Progenitor cell of endocrine pancreas (in vitro differentiated cells): Measurements from ENCODE around the gene KNOP1. TPM values are rescaled to one million over a fixed set of nuclear protein-coding genes. Genes with fewer than 3 reads are reported as not detected.
A peak's percentile ranks its signal among the peaks of the same experiment; 100 is the strongest.
"Not testable (repeated sequence)": the region's sequence is repeated elsewhere in the genome, so short reads cannot be mapped to it uniquely, and the experiment has no call there.

Experiments
- DNase-seq: peaks from one replicate; pipeline ENCODE4 v3.0.0; 2021; ENCODE audit warnings: low spot score; ENCODE audit not compliant: unreplicated experiment
- H3K27ac Mint-ChIP-seq: 2 replicates; pipeline ENCODE4 v1.8.0; 2021; ENCODE audit warnings: mild to moderate bottlenecking, moderate library complexity, mixed read lengths
- H3K27me3 Mint-ChIP-seq: 2 replicates; pipeline ENCODE4 v1.8.0; 2021; ENCODE audit warnings: mixed read lengths
- H3K36me3 Mint-ChIP-seq: 2 replicates; pipeline ENCODE4 v1.8.0; 2022; ENCODE audit warnings: mixed read lengths; ENCODE audit not compliant: insufficient read depth
- H3K4me1 Mint-ChIP-seq: 2 replicates; pipeline ENCODE4 v1.8.0; 2021; ENCODE audit warnings: low read depth, mixed read lengths
- H3K4me3 Mint-ChIP-seq: 2 replicates; pipeline ENCODE4 v1.8.0; 2021; ENCODE audit warnings: low read depth, mild to moderate bottlenecking, moderate library complexity, mixed read lengths
- H3K9me3 Mint-ChIP-seq: 2 replicates; pipeline ENCODE4 v1.8.0; 2021; ENCODE audit warnings: low read depth, mixed read lengths
- CTCF ChIP-seq: fragments of 200-600 bp; sonication (generic); IDR thresholded peaks from one replicate; pipeline ENCODE4 v1.5.0; 2021; ENCODE audit warnings: antibody characterized with exemption, mild to moderate bottlenecking; ENCODE audit not compliant: unreplicated experiment
- total RNA-seq: library from RNA; stranded (reverse); gene quantifications from 2 replicates; pipeline ENCODE4 v1.2.1, GENCODE V29; 2021

Gene KNOP1
- total RNA-seq, 1 donor from 2014 or later, result 58.1 TPM

GRCh38 chr16:19687279-19687678 lies 30.7 kb downstream of the KNOP1 start:
- DNase-seq, result no peak

DNA sequence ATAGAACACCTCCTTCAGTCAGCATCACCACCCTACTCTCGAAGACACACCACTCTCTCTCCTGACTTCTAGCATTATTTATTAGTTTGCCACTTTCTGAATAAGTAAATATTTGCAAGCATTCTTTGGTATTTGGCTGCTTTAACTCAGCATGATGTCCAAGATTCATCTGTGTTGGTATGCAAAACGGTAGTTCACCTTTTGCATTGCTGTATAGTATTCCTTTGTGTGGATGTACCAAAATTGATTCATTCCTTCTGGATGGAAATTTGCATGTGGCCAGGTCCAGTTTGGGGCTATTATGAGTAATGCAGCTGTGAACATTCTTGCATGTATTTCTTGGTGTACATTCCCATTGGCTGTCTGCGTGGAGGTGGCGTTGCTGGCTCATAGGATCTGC lies 32.9 kb downstream of the KNOP1 start:
- DNase-seq, result no peak
- no peak for TF ChIP-seq CTCF
- Mint-ChIP-seq H3K4me3 (no peak overlapping the region), H3K9me3 (peaks cover 5% of the 10 kb centered on the region), H3K36me3 (peaks cover 34% of the 10 kb centered on the region), H3K4me1 (no peaks in the 10 kb centered on the region), H3K27me3 (no peaks in the 10 kb centered on the region), H3K27ac (no peak overlapping the region)

More at GRCh38 chr16:19687279-19687678, 30.7 kb downstream of the KNOP1 start:
- peak overlapping the region; percentile 45 for H3K27ac Mint-ChIP-seq
- H3K27me3 Mint-ChIP-seq, result no peaks in the 10 kb centered on the region
- TF ChIP-seq CTCF, result no peak
- no peak overlapping the region for H3K4me3 Mint-ChIP-seq
- H3K36me3 Mint-ChIP-seq, result peaks cover 34% of the 10 kb centered on the region
- H3K4me1 Mint-ChIP-seq, result no peaks in the 10 kb centered on the region
- H3K9me3 Mint-ChIP-seq, result peaks cover 5% of the 10 kb centered on the region

DNA sequence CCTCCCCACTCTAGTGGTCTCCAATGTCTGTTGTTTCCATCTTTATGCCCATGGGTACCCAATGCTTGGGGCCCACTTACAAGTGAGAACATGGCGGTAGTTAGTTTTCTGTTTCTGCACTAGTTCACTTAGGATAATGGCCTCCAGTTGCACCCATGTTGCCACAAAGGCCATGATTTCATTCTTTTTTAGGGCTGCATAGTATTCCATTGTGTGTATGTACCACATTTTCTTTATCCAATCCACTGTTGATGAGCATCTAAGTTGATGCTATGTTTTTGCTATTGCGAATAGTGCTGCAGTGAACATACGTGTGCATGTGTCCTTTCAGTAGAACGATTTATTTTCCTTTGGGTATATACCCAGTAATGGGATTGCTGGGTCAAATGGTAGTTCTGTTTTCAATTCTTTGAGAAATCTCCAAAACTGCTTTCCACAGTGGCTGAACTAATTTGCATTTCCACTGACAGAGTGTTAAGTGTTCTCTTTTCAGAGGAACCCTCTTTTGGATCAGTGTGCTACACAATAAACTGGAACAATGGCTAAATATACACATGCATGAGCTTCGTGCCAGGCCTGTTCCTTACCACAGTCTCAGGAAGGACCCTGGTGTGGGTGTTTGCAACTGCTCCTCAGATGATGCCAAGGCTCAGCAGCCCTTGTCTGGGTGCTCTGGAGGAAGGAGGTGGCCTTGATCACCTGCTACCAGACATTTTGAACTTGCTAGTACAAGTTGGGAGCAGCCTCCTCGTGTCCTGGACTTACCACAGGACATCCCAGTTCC lies 34.4 kb downstream of the KNOP1 start:
- Mint-ChIP-seq H3K36me3 (peaks cover 34% of the 10 kb centered on the region), H3K27ac (no peak overlapping the region), H3K27me3 (no peaks in the 10 kb centered on the region), H3K4me3 (no peak overlapping the region), H3K9me3 (peaks cover 5% of the 10 kb centered on the region), H3K4me1 (no peaks in the 10 kb centered on the region)
- DNase-seq, result no peak
- no peak for TF ChIP-seq CTCF

DNA sequence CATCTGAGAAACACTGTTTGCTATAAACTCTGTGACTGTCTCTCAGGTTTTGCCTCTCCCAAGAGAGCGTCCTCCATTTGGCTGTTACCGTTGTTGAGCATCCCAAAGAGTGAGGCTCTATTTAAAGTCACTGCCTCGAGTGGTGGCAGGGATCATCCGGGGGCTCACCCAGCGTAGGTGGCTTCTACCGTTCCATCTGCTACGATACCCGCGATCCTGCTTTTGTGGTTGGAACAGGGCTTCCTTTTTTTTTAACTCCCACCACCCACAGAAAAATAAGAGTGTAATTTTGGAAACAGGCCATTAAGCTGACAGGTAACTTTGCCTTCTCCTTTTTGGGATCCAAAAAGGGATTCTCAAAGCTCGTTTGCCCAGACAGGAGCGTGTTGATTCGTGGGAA lies 36.4 kb downstream of the KNOP1 start:
- H3K36me3 Mint-ChIP-seq, result peaks cover 31% of the 10 kb centered on the region
- no peak overlapping the region for H3K27ac Mint-ChIP-seq
- no peak overlapping the region for H3K4me3 Mint-ChIP-seq
- H3K4me1 Mint-ChIP-seq, result no peaks in the 10 kb centered on the region
- DNase-seq, result no peak
- no peaks in the 10 kb centered on the region for H3K27me3 Mint-ChIP-seq
- TF ChIP-seq CTCF, result no peak
- peaks cover 5% of the 10 kb centered on the region for H3K9me3 Mint-ChIP-seq

DNA sequence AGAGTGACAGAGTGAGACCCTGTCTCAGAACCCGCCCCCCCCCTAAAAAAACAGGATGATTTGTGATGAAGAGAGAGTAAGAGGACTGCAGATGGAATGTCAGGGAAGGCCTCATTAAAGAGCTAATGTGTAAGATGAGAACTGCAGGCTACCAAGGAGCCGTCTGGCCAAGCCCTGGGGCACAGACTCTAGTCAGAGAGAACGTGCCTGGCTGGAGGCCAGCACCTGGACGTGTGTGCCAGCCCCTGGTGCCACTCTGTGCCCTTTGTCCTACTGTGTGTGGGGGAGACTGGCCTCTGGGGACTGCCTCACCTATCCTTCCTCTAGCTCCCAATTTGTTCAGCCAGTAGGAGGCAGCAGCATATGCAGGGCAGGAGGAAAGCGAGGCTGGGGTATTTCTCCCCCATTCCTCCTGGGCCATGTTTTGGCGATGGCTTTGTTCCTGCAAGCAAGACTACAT lies 37.1 kb downstream of the KNOP1 start:
- TF ChIP-seq CTCF, result no peak
- Mint-ChIP-seq H3K27ac (no peak overlapping the region), H3K9me3 (peaks cover 5% of the 10 kb centered on the region), H3K4me1 (no peaks in the 10 kb centered on the region), H3K4me3 (no peak overlapping the region), H3K36me3 (peaks cover 27% of the 10 kb centered on the region), H3K27me3 (no peaks in the 10 kb centered on the region)
- DNase-seq, result no peak

DNA sequence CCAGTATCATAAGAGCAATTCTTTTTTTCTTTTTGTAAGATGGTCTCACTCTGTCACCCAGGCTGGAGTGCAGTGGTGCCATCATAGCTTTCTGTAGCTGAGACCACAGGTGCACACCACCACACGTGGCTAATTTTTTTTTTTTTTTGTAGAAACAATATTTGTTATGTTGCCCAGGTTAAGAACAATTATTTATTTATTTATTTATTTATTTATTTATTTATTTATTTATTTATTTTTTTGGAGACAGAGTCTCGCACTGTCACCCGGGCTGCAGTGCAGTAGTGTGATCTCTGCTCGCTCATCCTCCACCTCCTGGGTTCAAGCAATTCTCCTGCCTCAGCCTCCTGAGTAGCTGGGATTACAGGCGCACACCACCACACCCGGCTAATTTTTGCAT lies 38.7 kb downstream of the KNOP1 start:
- H3K27ac Mint-ChIP-seq, H3K4me1 Mint-ChIP-seq, H3K27me3 Mint-ChIP-seq, H3K9me3 Mint-ChIP-seq, H3K4me3 Mint-ChIP-seq, DNase-seq: not testable (repeated sequence)
- peaks cover 20% of the 10 kb centered on the region for H3K36me3 Mint-ChIP-seq
